Esophagus muscularis mucosa (tissue), 4 donors: ENCODE measurements around the gene COL2A1. TPM values are rescaled to one million over a fixed set of nuclear protein-coding genes. Genes with fewer than 3 reads are reported as not detected.

Source experiments
- DNase-seq: peaks from one replicate; pipeline ENCODE4 v3.0.0-alpha.2; 2017; ENCODE audit errors: extremely low spot score
- H3K27ac ChIP-seq, 4 donors: fragments of 200-600 bp; sonication (generic); replicated peaks in 1 of 4; 1 replicate in 3 of 4; 2 replicates in 1 of 4; pipeline ENCODE4 v1.5.1; 2016 to 2019; ENCODE audit warnings: mild to moderate bottlenecking in 1 of 4
- H3K27me3 ChIP-seq, 4 donors: fragments of 200-600 bp; sonication (generic); one replicate each; pipeline versions ENCODE4 v1.5.1 to v1.6.0; 2016 to 2019
- H3K36me3 ChIP-seq, 4 donors: fragments of 200-600 bp; sonication (generic); one replicate each; pipeline ENCODE4 v1.5.1; 2016 to 2019
- H3K4me1 ChIP-seq, 4 donors: fragments of 200-600 bp; sonication (generic); one replicate each; pipeline ENCODE4 v1.5.1; 2016 to 2019
- H3K4me3 ChIP-seq, 4 donors: fragments of 200-600 bp; sonication (generic); 1 replicate in 2 of 4; 2 replicates in 2 of 4; pipeline ENCODE4 v1.5.1; 2016 to 2019; ENCODE audit warnings: mild to moderate bottlenecking in 4 of 4, moderate library complexity in 1 of 4
- H3K9me3 ChIP-seq, 4 donors: fragments of 200-600 bp; sonication (generic); 1 replicate in 3 of 4; 2 replicates in 1 of 4; pipeline ENCODE4 v1.5.1; 2016 to 2019
- CTCF ChIP-seq, 3 experiments: fragments of 200-600 bp in 2 of 3; fragments of 450-650 bp in 1 of 3; sonication (generic) in 2 of 3; IDR thresholded peaks; one replicate each; pipeline ENCODE4 v1.5.1; 2017 to 2019; ENCODE audit warnings: antibody characterized with exemption in 3 of 3, mild to moderate bottlenecking in 2 of 3, moderate library complexity in 1 of 3
- EP300 ChIP-seq: sonication (generic); formaldehyde crosslinking; IDR thresholded peaks from one replicate; pipeline ENCODE4 v1.6.1; 2017; ENCODE audit warnings: antibody characterized with exemption
- POLR2A ChIP-seq: fragments of 450-650 bp; IDR thresholded peaks from one replicate; pipeline ENCODE4 v1.6.1; 2017; ENCODE audit warnings: antibody characterized with exemption, moderate library complexity, mild to moderate bottlenecking, low read depth
- POLR2AphosphoS5 ChIP-seq, 2 donors: sonication (generic); formaldehyde crosslinking; IDR thresholded peaks; one replicate each; pipeline ENCODE4 v1.6.1; 2017; ENCODE audit warnings: antibody characterized with exemption in 2 of 2
- WGBS: methylation state at CpG from one replicate; pipeline ENCODE4 v1.1.5; 2018; 5-methylcytosine and 5-hydroxymethylcytosine counted together
- intact Hi-C: fragments of 100-400 bp; cut with DNase I; formaldehyde crosslinking; loops from one replicate; pipeline ENCODE4 v1.15.1; 2023
- total RNA-seq, 4 donors: library from RNA; depleted of rRNA; stranded (reverse); fragments of >200 nt; gene quantifications; one replicate each; pipeline versions ENCODE4 v1.1.0 to v1.2.1, GENCODE V29; 2016

COL2A1 gene
- total RNA-seq, 4 donors from 2014 or later = not detected

- WGBS = 4% methylated on average over 13 of the region's 13 CpGs
- no peak for TF ChIP-seq POLR2A
- no peak for TF ChIP-seq EP300
- no peak for TF ChIP-seq POLR2AphosphoS5 (IDR thresholded peaks at IDR 0.05)
- no peak for TF ChIP-seq CTCF (IDR thresholded peaks at IDR 0.05)
- H3K27me3 ChIP-seq = peaks cover 14 to 95% (median 40%) of the 10 kb centered on the region in 4 donors
Measured at GRCh38 chr12:48002414-48002730, 1.9 kb downstream of the COL2A1 start.

GRCh38 chr12:48001505-48002413, 2.5 kb downstream of the COL2A1 start:
- intact Hi-C loops = no loop called here
- Histone ChIP-seq H3K27ac (peak overlapping the region in 2 of 4 donors; percentile 12 to 20), H3K36me3 (no peaks in the 10 kb centered on the region), H3K9me3 (no peaks in the 10 kb centered on the region), H3K4me1 (peaks cover 37 to 50% (median 46%) of the 10 kb centered on the region in 4 donors), H3K27me3 (peaks cover 14 to 92% (median 40%) of the 10 kb centered on the region in 4 donors), H3K4me3 (peak overlapping the region; percentile 46 to 62 (median 56))
- TF ChIP-seq EP300 (no peak), CTCF (IDR thresholded peaks at IDR 0.05) (no peak), POLR2AphosphoS5 (IDR thresholded peaks at IDR 0.05) (no peak), POLR2A (no peak)
- no peak for DNase-seq
- 0% methylated on average over 11 of the region's 57 CpGs for WGBS

More at GRCh38 chr12:48002414-48002730, 1.9 kb downstream of the COL2A1 start:
- no peak for DNase-seq
- Histone ChIP-seq H3K4me1 (peaks cover 37 to 50% (median 46%) of the 10 kb centered on the region in 4 donors), H3K27ac (no peak overlapping the region), H3K4me3 (peak overlapping the region; percentile 46 to 62 (median 56)), H3K9me3 (no peaks in the 10 kb centered on the region), H3K36me3 (no peaks in the 10 kb centered on the region)
- intact Hi-C loops = no loop called here

GRCh38 chr12:48000878-48001504, 3.3 kb downstream of the COL2A1 start:
- intact Hi-C loops = no loop called here
- no peaks in the 10 kb centered on the region for H3K36me3 ChIP-seq
- peak overlapping the region in 2 of 4 donors; percentile 12 to 20 for H3K27ac ChIP-seq
- H3K27me3 ChIP-seq = peaks cover 14 to 85% (median 41%) of the 10 kb centered on the region in 4 donors
- peaks cover 37 to 50% (median 47%) of the 10 kb centered on the region in 4 donors for H3K4me1 ChIP-seq
- no peaks in the 10 kb centered on the region for H3K9me3 ChIP-seq
- H3K4me3 ChIP-seq = peak overlapping the region; percentile 46 to 62 (median 56)
- WGBS = 9% methylated on average over 18 of the region's 18 CpGs
- TF ChIP-seq EP300 (no peak), POLR2AphosphoS5 (IDR thresholded peaks at IDR 0.05) (peak in 1 of 2 donors; percentile 4), POLR2A (no peak)
- DNase-seq = no peak

GRCh38 chr12:47999816-48000215, 4.5 kb downstream of the COL2A1 start:
- peaks cover 36 to 48% (median 43%) of the 10 kb centered on the region in 4 donors for H3K4me1 ChIP-seq
- 67% methylated on average over 9 of the region's 9 CpGs for WGBS
- DNase-seq = no peak
- no peaks in the 10 kb centered on the region for H3K36me3 ChIP-seq
- intact Hi-C loops = no loop called here
- H3K27ac ChIP-seq = no peak overlapping the region
- no peaks in the 10 kb centered on the region for H3K9me3 ChIP-seq
- peaks cover 14 to 82% (median 30%) of the 10 kb centered on the region in 4 donors for H3K27me3 ChIP-seq
- H3K4me3 ChIP-seq = no peak overlapping the region
- TF ChIP-seq EP300 (no peak), POLR2A (no peak), POLR2AphosphoS5 (IDR thresholded peaks at IDR 0.05) (no peak), CTCF (IDR thresholded peaks at IDR 0.05) (no peak)

GRCh38 chr12:47997321-47997720, 7.0 kb downstream of the COL2A1 start:
- Histone ChIP-seq H3K27me3 (peaks cover 0 to 71% (median 7%) of the 10 kb centered on the region in 4 donors), H3K4me3 (no peak overlapping the region), H3K9me3 (no peaks in the 10 kb centered on the region), H3K27ac (no peak overlapping the region), H3K4me1 (peaks cover 11 to 23% (median 18%) of the 10 kb centered on the region in 4 donors), H3K36me3 (no peaks in the 10 kb centered on the region)
- intact Hi-C loops = no loop called here
- no peak for DNase-seq
- 52% methylated on average over 3 of the region's 3 CpGs for WGBS
- TF ChIP-seq CTCF (IDR thresholded peaks at IDR 0.05) = no peak
